Left cardiac atrium (tissue), 4 donors: Measurements from ENCODE around the gene HECW1. TPM values are rescaled to one million over a fixed set of nuclear protein-coding genes. Genes with fewer than 3 reads are reported as not detected.

Experiments used
- ATAC-seq, 2 donors: fragments of 200-7000 bp; cut with Tn5 transposase; one replicate each; pipeline ENCODE4 v1.9.1; 2020; ENCODE audit warnings: mild to moderate bottlenecking in 2 of 2, moderate library complexity in 2 of 2
- DNase-seq: peaks from one replicate; pipeline ENCODE4 v3.0.0-alpha.2; 2020
- intact Hi-C, 2 donors: fragments of 100-400 bp; cut with DNase I; formaldehyde crosslinking; loops; one replicate each; pipeline versions ENCODE4 v1.14.1 to v1.15.1; 2022 to 2023
- total RNA-seq, 2 donors: library from RNA; stranded (reverse); fragmentation: NEBNext Ultra II Directional; extraction: Animal tissue kit (Norgen Biotek cat#: 25700); gene quantifications; one replicate each; pipeline ENCODE4 v1.2.1, GENCODE V29; 2021
- donor health status: DM: no; HTN: yes; CAD: no.
- donor health status: DM: no; HTN: yes; CAD: no; lungs with severe emphysema.
- donor health status: DM: yes; HTN: yes; CAD: no.
- donor health status: Dilated cardiomyopathy.

HECW1 gene
- total RNA-seq, 2 donors from 2014 or later, result not detected

DNA sequence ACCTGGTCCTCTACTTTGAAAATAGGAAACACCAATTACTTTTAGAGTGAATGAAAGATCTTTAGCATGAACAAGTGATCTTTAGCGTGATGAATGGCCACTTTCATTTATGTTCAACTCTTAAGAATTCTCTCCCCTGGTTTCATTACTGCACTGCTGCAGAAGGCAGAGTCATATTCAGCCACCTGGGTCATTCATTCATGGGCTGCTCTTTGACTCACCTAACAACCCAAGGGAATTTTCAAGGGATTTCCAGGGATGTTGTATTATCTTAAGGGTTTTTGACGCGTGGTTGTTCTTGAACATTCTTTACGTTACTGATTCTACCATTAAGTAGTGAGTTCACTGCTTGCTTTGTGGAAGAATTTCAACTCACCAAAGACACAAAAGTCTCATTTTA is 383.1 kb downstream of the HECW1 start:
- DNase-seq (no peak), ATAC-seq (no peak)
- intact Hi-C loops, result no loop called here

DNA sequence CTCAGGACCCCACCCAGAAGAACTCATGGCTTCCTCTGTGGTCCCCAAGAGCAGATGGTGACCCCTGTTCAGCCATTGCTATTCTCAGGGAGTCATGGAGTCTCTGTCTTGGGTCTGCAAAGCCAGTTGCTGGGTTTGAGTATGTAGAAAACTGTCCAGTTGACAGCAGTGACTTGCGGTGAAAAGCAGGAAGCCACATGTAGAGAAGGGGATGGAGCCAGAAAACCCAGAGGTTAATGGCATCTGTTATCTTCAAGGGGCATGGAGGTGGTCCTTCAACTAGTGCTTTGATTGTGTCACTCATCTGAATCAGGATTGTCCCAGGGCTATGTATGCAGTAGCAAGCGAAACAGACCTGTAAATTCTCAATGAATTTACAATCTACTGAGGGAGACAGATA is 384.1 kb downstream of the HECW1 start:
- ATAC-seq (no peak), DNase-seq (no peak)
- intact Hi-C loops, result no loop called here

DNA sequence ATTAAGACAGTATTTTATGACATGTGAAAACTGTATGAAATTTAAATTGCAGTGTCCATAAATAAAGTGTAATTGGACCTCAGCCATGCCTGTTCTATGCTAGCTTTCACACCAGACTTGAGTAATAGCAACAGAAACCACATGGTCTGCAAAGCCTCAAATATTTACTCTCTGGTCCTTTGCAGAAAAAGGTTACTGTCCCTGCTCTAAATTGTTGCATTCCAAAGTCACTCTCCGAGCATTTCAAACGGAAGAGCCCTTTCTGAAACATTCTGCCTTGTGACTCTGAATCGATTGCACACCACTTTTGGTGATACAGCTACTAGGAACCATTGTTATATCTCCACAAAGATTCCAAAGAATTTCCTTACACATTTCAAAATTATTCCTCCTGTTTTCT is 389.4 kb downstream of the HECW1 start:
- intact Hi-C loops, result no loop called here
- ATAC-seq (no peak), DNase-seq (no peak)

DNA sequence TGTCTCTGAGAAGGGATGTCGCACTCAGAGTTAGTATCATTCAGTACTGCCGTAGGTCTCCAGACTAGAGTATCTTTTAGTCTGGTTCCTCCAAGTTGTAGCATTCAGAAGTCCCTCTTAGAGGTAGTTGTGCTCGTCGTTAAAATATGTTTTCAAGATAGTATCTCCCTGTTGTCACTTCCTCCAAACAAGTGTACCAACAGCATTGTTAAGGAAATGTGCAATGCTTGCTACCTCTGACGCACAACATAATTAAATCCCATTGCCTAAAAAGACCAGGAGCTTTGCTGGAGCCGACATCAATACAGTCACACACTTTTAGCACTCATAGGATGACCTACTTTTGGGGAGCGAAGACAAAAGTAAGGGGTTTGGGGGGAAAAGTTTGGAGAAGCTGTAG is 390.5 kb downstream of the HECW1 start:
- DNase-seq (no peak), ATAC-seq (no peak)
- intact Hi-C loops, result no loop called here

DNA sequence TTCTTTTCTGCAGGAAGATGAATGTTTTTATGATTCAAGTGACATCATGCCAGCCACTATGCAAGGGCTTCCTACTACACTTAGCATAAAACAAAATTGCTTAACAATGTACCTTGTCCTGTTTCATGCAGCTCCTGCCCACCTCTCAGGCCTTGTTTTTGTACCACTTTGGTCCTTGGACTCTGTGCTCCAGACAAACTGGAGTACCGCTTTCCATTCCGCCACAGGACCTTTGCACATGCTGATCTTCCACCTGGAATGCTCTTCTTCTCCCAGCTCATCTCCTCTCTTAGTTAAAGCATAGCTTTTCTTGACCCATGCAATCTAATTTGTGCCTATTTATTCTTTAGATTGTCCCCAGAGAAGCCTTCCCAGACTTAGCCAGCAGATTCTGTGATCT is 393.0 kb downstream of the HECW1 start:
- intact Hi-C loops, result no loop called here
- DNase-seq, result no peak
- ATAC-seq, result no peak

DNA sequence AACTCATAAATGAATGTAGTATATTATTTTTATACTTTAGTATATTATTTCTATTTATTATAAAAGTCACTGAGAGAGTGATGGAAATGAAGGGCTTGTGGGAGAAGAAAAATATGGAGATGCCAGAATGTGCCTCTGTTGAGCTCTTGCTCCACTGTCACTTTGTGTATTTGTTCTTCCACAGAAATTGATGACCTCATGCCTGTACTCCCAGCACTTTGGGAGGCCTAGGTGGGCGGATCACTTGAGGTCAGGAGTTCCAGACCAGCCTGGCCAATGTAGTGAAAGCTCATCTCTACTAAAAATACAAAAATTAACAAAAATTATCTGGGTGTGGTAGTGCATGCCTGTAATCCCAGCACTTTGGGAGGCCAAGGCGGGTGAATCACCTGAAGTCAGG is 394.0 kb downstream of the HECW1 start:
- intact Hi-C loops, result no loop called here
- no peak for DNase-seq
- ATAC-seq, result no peak

DNA sequence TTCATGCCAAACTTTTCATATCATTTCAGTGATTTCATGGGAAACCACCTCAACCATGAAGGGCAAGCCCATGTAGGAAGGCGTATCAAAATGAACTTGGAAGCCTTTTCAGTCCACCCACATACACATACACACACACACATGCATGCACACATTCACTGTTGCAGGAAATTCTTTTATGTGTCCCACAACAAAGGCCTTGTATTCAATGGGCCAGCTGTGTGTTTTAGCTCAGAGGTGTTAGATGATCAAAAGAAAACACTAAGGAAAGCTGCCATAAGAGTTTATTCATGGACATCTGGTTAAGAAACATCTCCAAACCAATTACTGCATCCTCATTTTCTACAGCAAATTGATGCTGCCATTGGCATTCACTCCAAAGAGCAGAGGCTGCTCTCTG is 396.0 kb downstream of the HECW1 start:
- ATAC-seq (no peak), DNase-seq (no peak)
- intact Hi-C loops, result no loop called here

DNA sequence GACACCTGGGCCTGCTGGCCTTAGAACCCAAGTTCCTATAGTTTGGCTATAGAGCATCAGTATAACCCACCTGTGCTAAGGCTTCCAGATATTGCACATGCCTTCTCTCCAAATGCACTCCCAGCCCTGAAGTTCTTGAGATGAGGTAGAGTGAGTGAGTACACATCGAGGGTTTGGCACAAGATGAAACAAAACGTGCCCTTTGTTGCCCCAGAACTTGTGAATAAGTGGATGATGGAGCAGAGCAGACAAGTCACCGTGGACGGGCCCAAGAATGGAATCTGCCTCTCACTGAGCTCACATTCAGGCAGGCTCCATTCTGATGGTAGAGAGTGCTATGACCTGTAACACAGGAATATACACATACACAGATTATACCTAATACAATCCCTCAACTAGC is 397.5 kb downstream of the HECW1 start:
- no peak for DNase-seq
- intact Hi-C loops, result no loop called here
- no peak for ATAC-seq

DNA sequence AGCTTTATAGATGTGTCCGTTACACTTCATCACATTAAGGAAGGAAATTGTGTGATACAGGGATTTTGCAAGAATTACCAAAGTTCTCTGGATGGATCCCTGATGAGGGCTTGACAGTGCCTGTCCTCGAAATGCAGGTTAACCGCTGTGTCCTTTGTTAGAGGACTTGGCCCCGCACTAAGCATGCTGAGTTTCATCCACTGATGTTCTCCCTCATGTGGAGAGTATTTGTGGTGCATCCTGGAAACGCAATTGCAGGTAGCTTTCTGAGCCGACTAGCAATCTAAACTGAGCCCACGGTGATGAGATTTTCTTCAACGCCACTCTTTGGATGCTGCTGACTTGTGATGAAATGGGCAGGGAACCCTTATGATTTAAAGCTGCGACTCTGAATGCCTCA is 398.6 kb downstream of the HECW1 start:
- intact Hi-C loops, result no loop called here
- ATAC-seq, result no peak

DNA sequence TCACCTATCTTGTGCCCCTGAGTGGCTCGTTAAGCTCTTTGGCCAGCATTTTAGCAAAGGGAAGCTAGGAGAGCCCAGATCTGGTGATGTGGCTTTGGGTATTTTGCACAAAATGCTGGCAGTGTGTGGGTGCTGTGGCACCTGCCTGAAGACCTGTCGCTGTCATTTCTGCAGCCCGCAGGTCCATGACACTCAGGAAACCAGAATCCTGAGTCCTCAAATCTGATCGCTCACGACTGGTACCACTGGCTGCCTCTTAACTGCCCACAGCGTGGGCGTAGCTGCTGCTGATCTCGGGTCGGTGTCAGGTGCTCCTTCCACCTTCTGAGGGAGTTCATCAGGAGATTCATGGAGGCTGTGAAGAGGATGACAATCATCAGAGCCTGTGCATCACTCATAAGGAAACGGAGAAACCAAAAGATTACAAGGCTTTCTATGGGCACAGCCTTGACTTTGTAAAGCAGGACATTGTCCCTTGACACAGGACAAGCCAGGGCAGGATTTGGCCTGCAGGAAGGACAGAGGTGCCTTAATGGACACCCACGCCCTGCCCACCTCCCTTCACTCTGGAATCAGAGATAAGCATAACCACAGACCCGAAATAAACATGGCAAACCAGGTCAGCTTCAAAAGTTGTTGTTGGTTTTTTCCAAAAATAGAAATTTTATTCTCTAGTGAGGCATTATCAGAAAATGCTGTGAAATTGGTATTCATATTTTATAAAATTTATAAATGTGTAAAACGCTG is 399.5 kb downstream of the HECW1 start:
- ATAC-seq, result no peak
- intact Hi-C loops, result no loop called here

More for the DNA sequence above, 398.6 kb downstream of the HECW1 start:
- no peak for DNase-seq

DNA sequence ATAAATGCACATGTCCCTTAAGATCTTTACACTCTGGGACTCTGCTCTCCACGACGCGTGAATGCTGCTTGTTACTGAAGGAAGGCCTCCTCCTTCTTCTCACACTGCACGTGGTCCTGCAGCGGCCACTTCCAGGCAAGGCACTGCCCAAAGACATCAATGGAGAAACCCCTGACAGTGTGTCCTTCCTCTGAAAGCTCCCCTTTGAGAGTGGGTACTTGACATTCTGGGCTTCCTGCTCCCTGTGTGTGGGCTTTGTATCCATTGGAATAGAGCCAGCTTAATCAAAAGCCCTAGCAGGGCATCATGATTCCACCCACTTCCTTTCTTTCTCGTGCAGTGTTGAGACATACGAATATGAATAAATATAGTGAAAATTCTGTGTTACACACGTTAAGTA is 400.8 kb downstream of the HECW1 start:
- ATAC-seq (no peak), DNase-seq (no peak)
- intact Hi-C loops, result no loop called here

More for the DNA sequence above, 399.5 kb downstream of the HECW1 start:
- DNase-seq, result no peak

DNA sequence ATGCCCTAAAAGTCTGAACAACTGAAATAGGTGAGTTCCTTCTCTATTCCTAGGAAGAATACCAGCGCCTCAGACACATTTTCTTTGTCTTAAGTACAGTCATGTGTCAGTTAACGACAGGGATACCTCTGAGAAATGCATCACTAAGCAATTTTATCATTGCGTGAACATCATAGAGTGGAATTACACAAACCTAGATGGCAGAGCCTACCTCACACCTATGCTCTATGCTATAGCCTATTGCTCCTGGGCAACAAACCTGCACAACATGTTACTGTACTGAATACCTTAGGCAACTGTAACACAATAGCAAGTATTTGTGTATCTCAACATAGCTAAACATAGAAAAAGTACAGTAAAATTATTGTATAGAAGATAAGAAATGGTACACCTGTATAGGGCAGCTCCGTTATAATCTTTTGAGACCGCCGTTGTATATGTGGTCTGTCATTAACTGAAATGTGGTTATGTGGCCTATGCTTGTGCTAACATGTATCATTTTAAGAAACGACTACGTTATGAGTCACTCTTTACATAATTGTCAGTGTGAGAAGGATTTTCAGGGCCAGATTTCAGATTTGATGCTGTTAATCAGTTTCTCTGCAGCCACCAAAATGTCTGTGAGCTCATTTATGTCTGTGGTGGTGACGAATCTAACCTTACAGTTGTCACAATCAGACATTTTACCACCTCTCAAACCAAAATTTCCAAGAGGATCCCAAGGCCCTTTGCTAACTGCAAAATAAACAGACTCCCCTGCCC is 404.3 kb downstream of the HECW1 start:
- intact Hi-C loops, result no loop called here
- DNase-seq, result no peak
- no peak for ATAC-seq

DNA sequence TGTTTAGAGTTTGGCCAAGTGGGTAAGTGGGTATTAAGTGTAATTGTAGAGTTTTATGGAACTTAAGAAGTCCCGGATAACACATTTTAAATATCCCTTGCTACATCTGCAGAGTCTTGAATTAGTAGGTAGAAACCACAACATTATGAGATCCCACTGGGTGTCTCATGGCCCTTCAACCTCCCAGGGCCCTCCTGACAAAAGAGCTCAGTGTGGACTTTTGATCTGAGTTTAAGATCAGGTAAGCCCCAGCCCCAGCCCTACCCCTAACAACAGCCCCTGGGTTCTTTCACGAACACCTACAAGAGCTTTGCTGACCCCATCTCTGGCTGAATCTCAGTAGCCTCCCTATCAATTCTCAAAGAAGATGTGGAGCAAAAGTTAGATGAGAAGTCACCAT is 405.0 kb downstream of the HECW1 start:
- intact Hi-C loops, result no loop called here
- DNase-seq (no peak), ATAC-seq (no peak)

DNA sequence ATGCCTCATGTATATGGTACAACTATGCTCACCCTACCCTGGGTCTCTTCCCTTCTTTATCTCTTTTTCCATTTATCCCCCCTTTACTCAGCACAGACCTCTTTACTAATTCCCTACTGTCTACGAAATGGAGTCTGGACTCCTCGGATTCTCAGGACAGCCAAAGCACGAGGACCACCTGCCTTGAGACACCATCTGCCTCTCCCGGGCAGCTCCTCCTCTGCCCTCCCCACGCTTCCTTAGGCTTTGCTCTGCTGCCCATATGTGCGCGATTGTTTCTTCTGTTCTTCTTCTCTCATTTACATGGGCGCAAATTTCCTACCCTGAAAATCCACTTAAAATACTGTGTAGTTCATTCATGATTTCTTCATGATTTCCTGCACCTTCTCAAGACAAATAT is 407.8 kb downstream of the HECW1 start:
- no peak for ATAC-seq
- intact Hi-C loops, result no loop called here
- no peak for DNase-seq

DNA sequence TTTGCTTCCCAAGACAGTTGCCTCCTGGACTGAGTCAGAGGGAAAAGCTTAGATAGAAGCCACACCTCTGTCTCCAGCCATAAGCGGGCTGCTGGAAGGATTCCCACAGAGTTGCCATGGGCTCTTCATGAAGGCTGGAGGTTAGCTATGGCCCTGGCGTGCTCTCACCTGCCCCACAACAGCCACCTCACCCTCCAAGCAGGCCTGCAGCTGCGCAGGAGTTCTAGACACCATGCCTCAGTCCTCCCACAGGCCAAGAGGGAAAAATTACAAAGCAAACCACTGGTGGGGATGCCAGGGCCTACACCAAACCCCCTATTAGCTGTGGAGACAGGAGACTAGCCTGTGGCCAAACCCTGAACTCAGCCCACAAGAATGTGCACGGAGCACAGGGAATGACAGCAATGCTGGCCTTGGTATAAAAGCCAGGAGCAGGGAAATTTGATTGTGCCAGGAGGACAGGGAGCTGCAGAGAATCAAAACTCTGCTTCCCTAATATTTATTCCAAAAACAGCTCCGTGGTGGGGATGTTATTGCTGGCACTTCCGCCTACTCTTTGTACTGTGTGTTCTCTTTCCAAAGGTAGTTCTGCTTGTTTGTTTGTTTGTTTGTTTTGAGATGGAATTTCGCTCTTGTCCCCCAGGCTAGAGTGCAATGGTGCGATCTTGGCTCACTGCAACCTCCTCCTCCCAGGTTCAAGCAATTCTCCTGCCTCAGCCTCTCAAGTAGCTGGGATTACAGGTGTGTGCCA is 410.1 kb downstream of the HECW1 start:
- intact Hi-C loops, result no loop called here
- DNase-seq (no peak), ATAC-seq (no peak)

DNA sequence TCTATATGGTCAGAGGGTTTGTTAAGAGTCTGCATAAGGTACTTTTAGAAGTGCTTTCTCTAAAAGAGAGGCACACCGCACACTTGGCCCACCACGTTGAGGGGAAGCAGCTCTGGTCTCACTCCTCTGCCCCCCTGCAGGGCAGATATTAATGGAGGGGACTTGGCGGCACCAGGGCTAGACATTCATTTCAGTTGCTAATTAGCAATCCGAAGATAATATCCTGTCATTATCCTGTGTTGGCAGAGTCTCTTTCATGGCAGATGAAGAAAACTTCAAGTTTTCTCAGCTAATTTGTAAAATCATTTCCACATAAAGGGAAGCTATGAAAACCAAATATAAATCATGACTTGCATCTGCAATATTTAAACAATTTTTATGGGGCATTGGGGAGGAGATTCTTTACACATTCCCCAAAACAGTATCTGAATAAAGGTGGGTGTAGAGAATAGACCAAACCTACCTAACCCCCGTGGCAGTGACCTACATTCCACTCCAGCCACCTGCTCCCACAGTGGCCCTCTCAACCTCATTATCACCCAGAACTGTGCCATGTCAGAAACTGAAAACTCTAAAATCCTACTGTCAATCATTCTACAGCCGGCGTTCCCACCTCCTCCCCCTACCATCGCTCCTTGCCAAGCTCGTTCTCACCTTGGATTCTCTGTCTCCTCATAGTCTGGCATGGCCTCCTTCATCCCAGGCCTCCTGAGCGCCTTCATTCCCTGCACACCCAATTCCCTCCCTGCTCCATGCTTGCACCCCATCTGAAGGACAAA is 416.3 kb downstream of the HECW1 start:
- ATAC-seq (no peak), DNase-seq (no peak)
- intact Hi-C loops, result no loop called here

DNA sequence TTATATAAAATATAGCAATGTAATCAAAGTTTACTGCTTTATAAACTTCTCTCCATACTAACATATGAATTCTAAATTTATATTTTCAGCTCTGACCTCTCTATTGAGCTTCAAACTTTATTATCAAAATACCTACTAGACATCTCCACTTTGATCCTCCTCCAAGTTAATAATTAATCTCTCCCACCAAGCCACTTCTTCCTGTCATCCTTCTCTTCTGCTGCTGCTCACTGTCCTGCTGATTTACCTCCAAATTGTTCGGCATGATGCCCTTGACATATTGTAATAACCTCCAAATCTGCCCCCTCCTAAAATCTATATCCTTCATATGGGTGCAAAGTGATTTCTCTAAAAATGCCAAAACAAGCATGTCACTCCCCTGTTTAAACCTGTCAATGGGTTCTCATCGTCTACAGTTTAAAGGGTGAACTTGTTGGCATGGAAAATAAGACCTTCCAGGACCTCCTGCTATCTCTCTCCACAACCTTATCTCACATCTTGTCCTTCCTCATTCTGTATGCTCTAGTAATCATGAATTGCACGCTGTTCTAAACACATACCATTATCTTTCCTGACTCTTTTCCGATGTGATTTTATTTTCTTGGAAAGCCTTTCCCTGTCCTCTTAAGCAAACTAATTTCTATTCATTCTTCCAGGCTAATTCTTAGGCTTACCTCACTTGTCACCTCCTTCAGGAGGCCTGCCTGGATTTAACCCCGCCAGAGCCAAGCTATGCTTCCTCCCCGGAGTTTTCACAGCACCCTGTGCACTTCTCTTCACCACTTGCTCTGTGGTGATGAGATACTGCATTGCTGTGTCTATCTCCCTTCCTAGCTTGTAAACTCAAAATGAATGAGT is 418.3 kb downstream of the HECW1 start:
- ATAC-seq (no peak), DNase-seq (no peak)
- intact Hi-C loops, result loop anchor here in 1 of 2 donors (5.0 kb wide), 1 partner anchor 173 kb away; no protein-coding TSS in a partner anchor

DNA sequence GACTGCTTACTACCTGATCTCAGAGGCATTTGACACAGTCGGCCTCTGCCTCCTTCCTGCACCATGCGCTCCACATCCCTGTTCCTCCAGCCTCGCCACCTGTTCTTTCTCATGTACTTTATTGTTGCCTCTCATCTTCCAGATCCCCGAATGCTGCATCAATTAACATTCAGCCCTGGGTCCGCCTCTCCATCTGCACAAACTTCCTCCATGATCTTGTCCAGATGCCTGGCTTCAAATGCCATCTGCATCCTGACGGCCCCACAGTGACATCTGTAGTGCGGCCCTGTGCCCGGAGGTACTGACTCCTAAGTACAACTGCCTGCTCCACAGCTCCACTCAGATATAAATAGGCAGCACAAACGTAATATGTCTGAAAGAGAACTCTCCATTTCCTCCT is 419.3 kb downstream of the HECW1 start:
- no peak for DNase-seq
- ATAC-seq, result no peak
- intact Hi-C loops, result loop anchor here in 1 of 2 donors (5.0 kb wide), 1 partner anchor 174 kb away; no protein-coding TSS in a partner anchor
